Smooth muscle cell (in vitro differentiated cells): ENCODE data around the gene FXYD2. TPM values are rescaled to one million over a fixed set of nuclear protein-coding genes. Genes with fewer than 3 reads are reported as not detected.

Experiments
- DNase-seq: peaks from one replicate; lab custom pipeline; 2025; ENCODE audit not compliant: unreplicated experiment; lab: John Stamatoyannopoulos, UW
- H2AFZ ChIP-seq: fragments of 200-600 bp; sonication (generic); 2 replicates; pipeline ENCODE4 v1.6.0; 2016; ENCODE audit warnings: antibody characterized with exemption, low read depth, mild to moderate bottlenecking
- H3F3A ChIP-seq: fragments of 200-600 bp; sonication (generic); 2 replicates; pipeline ENCODE4 v1.6.0; 2017; ENCODE audit warnings: antibody characterized with exemption, low read depth
- H3K27ac ChIP-seq: fragments of 200-600 bp; sonication (generic); 2 replicates; pipeline ENCODE4 v1.5.1; 2016; ENCODE audit warnings: low read depth, mild to moderate bottlenecking
- H3K27me3 ChIP-seq: fragments of 200-600 bp; sonication (generic); 2 replicates; pipeline ENCODE4 v1.6.1; 2016; ENCODE audit warnings: low read depth, mild to moderate bottlenecking
- H3K36me3 ChIP-seq: fragments of 200-600 bp; sonication (generic); 2 replicates; pipeline ENCODE4 v1.5.1; 2016; ENCODE audit warnings: low read depth
- H3K4me1 ChIP-seq: fragments of 200-600 bp; sonication (generic); 2 replicates; pipeline ENCODE4 v1.5.1; 2016; ENCODE audit warnings: low read depth
- H3K4me2 ChIP-seq: fragments of 200-600 bp; sonication (generic); 2 replicates; pipeline ENCODE4 v1.6.0; 2016; ENCODE audit warnings: mild to moderate bottlenecking
- H3K4me3 ChIP-seq: fragments of 200-600 bp; sonication (generic); 2 replicates; pipeline ENCODE4 v1.5.1; 2016; ENCODE audit warnings: mild to moderate bottlenecking
- H3K79me2 ChIP-seq: fragments of 200-600 bp; sonication (generic); 2 replicates; pipeline ENCODE4 v1.6.0; 2016; ENCODE audit warnings: low read depth, mild to moderate bottlenecking
- H3K9ac ChIP-seq: fragments of 200-600 bp; sonication (generic); 2 replicates; pipeline ENCODE4 v1.6.0; 2016; ENCODE audit warnings: low read depth
- H3K9me3 ChIP-seq: fragments of 200-600 bp; sonication (generic); replicated peaks from 2 replicates; pipeline ENCODE4 v1.5.1; 2016; ENCODE audit warnings: low read depth
- H4K20me1 ChIP-seq: fragments of 200-600 bp; sonication (generic); 2 replicates; pipeline ENCODE4 v1.6.0; 2016; ENCODE audit warnings: low read depth
- CTCF ChIP-seq: fragments of 200-600 bp; sonication (generic); IDR thresholded peaks from 2 replicates; pipeline ENCODE4 v1.5.1; 2017; ENCODE audit warnings: borderline replicate concordance, mild to moderate bottlenecking, antibody characterized with exemption; ENCODE audit not compliant: insufficient read depth, poor library complexity, severe bottlenecking
- WGBS: methylation state at CpG from one replicate; pipeline ENCODE4 v1.1.7; 2016; ENCODE audit warnings: low lambda C conversion rate; 5-methylcytosine and 5-hydroxymethylcytosine counted together
- polyA plus RNA-seq: library from polyadenylated mRNA; unstranded; fragments of >200 nt; fragmentation: Nextera tagmentation; extraction: Ambion mirVana; gene quantifications from 2 replicates; pipeline ENCODE4 v1.2.1, GENCODE V29; 2016
- total RNA-seq: library from RNA; depleted of rRNA; stranded (reverse); fragments of >200 nt; gene quantifications from 2 replicates; pipeline ENCODE4 v1.2.3, GENCODE V29; 2014

The FXYD2 gene
- total and polyA plus RNA-seq, 2 experiments from 2014 or later: 1.00 TPM; not detected in 1

- peaks cover 2% of the 10 kb centered on the region for H3K36me3 ChIP-seq
- H3K27ac ChIP-seq: no peak overlapping the region
- H4K20me1 ChIP-seq: peaks cover 27% of the 10 kb centered on the region
- H3K9ac ChIP-seq: no peak overlapping the region
- no peak for DNase-seq
- TF ChIP-seq CTCF: no peak
- H3K79me2 ChIP-seq: peaks cover 6% of the 10 kb centered on the region
- no peak overlapping the region for H3K4me2 ChIP-seq
- H3K9me3 ChIP-seq: no peaks in the 10 kb centered on the region
- H2AFZ ChIP-seq: no peak overlapping the region
- H3K4me3 ChIP-seq: no peak overlapping the region
- no peaks in the 10 kb centered on the region for H3F3A ChIP-seq
- 79% methylated on average over 11 of the region's 11 CpGs for WGBS
- peaks cover 7% of the 10 kb centered on the region for H3K4me1 ChIP-seq
- H3K27me3 ChIP-seq: no peaks in the 10 kb centered on the region
Observed at GRCh38 chr11:117857734-117858414, 33.3 kb upstream of the FXYD2 start.

- H3K79me2 ChIP-seq: no peaks in the 10 kb centered on the region
- 91% methylated on average over 13 of the region's 13 CpGs for WGBS
Observed at GRCh38 chr11:117855912-117856651, 31.5 kb upstream of the FXYD2 start.

GRCh38 chr11:117855186-117855845 is 30.8 kb upstream of the FXYD2 start:
- no peak overlapping the region for H2AFZ ChIP-seq
- no peaks in the 10 kb centered on the region for H3K27me3 ChIP-seq
- peaks cover 13% of the 10 kb centered on the region for H3K4me1 ChIP-seq
- no peak overlapping the region for H3K4me2 ChIP-seq
- no peak for DNase-seq
- peaks cover 7% of the 10 kb centered on the region for H4K20me1 ChIP-seq
- no peak overlapping the region for H3K4me3 ChIP-seq
- H3K79me2 ChIP-seq: no peaks in the 10 kb centered on the region
- no peaks in the 10 kb centered on the region for H3F3A ChIP-seq
- TF ChIP-seq CTCF: no peak
- peaks cover 5% of the 10 kb centered on the region for H3K36me3 ChIP-seq
- WGBS: 75% methylated on average over 12 of the region's 12 CpGs
- H3K9ac ChIP-seq: no peak overlapping the region
- H3K9me3 ChIP-seq: no peaks in the 10 kb centered on the region
- H3K27ac ChIP-seq: no peak overlapping the region

More at GRCh38 chr11:117855912-117856651, 31.5 kb upstream of the FXYD2 start:
- no peaks in the 10 kb centered on the region for H3K27me3 ChIP-seq
- H2AFZ ChIP-seq: no peak overlapping the region
- no peaks in the 10 kb centered on the region for H3F3A ChIP-seq
- H3K27ac ChIP-seq: no peak overlapping the region
- H3K36me3 ChIP-seq: peaks cover 5% of the 10 kb centered on the region
- H3K4me1 ChIP-seq: peaks cover 9% of the 10 kb centered on the region
- no peak overlapping the region for H3K4me3 ChIP-seq
- no peak for DNase-seq
- no peaks in the 10 kb centered on the region for H3K9me3 ChIP-seq
- no peak overlapping the region for H3K9ac ChIP-seq
- no peak for TF ChIP-seq CTCF
- H4K20me1 ChIP-seq: peaks cover 12% of the 10 kb centered on the region
- no peak overlapping the region for H3K4me2 ChIP-seq
